Skeletal muscle tissue (tissue), 4 donors: Measurements from ENCODE around the gene TPBG. TPM values are rescaled to one million over a fixed set of nuclear protein-coding genes. Genes with fewer than 3 reads are reported as not detected.

Experiments
- H3K27ac ChIP-seq: one replicate; pipeline ENCODE4 v1.7.0; 2013; ENCODE audit warnings: mild to moderate bottlenecking, low read depth, low read length, inconsistent platforms
- H3K27me3 ChIP-seq, 3 donors: one replicate each; pipeline ENCODE4 v1.7.0; 2013; ENCODE audit warnings: low read length in 3 of 3; ENCODE audit not compliant: control insufficient read depth in 3 of 3, insufficient read depth in 3 of 3
- H3K36me3 ChIP-seq, 3 donors: one replicate each; pipeline ENCODE4 v1.7.0; 2013; ENCODE audit warnings: low read length in 3 of 3; ENCODE audit not compliant: control insufficient read depth in 3 of 3, insufficient read depth in 3 of 3
- H3K4me1 ChIP-seq, 3 donors: one replicate each; pipeline ENCODE4 v1.7.0; 2013; ENCODE audit warnings: low read length in 3 of 3, mild to moderate bottlenecking in 3 of 3; ENCODE audit not compliant: control insufficient read depth in 3 of 3, insufficient read depth in 3 of 3
- H3K4me3 ChIP-seq, 3 donors: one replicate each; pipeline ENCODE4 v1.7.0; 2013; ENCODE audit warnings: low read length in 3 of 3
- H3K9ac ChIP-seq, 3 donors: one replicate each; pipeline ENCODE4 v1.7.0; 2013; ENCODE audit warnings: low read length in 3 of 3, mild to moderate bottlenecking in 3 of 3, moderate library complexity in 2 of 3, low read depth in 1 of 3
- H3K9me3 ChIP-seq, 3 donors: one replicate each; pipeline ENCODE4 v1.7.0; 2013; ENCODE audit warnings: low read length in 3 of 3; ENCODE audit not compliant: control insufficient read depth in 3 of 3
- total RNA-seq: library from RNA; depleted of rRNA; stranded (reverse); fragments of >200 nt; gene quantifications from one replicate; pipeline ENCODE4 v1.2.3, GENCODE V29; 2014
- donor health status: Osteomylitis.

Gene TPBG
- total RNA-seq, 1 donor from 2014 or later = 6.3 TPM

DNA sequence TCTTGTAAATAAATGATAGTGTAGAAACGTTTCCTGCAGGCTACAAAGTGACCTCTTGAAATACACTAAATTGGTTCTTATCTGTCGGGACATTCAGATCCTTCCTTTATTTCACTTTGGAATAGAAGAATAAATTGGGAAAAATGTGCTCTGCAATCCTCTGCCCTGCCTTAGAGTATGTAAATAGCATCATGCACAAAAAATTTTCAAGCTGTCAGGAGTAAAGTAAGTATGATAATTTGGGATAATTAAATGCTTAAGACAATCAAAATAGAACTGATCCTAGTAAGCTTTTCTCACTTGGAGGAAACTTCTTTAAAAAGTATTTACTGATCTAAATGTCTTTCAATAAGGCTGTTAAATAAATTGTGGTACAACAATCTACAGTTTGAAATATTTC lies 3.1 kb upstream of the TPBG start:
- H3K9me3 ChIP-seq = no peaks in the 10 kb centered on the region
- H3K27me3 ChIP-seq = peaks cover 18 to 27% (median 24%) of the 10 kb centered on the region in 3 donors
- peaks cover 13 to 14% (median 14%) of the 10 kb centered on the region in 3 donors for H3K4me1 ChIP-seq
- no peak overlapping the region for H3K4me3 ChIP-seq
- no peak overlapping the region for H3K27ac ChIP-seq
- no peaks in the 10 kb centered on the region for H3K36me3 ChIP-seq
- no peak overlapping the region for H3K9ac ChIP-seq

DNA sequence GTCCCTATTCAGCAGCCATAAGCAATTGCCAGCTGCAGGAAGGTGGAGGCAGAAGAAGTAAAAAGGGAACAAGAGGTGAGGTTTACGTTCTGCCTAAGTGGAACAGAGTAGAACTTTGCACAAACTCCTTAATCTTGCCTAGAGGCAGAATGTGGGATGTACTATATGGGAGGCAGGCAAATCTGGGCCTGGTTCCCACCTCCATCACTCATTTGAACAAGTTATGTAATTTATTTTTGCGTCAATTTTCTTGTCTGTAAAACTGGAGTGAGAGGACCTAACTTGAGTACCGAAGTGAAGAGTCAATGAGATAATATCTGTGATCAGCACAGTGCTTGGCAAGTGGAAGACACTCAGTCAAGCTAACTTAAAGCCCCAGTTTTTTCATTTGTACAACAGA lies 2.0 kb upstream of the TPBG start:
- Histone ChIP-seq H3K4me1 (peaks cover 14 to 15% (median 15%) of the 10 kb centered on the region in 3 donors), H3K9me3 (no peaks in the 10 kb centered on the region), H3K27me3 (peaks cover 26 to 35% (median 28%) of the 10 kb centered on the region in 3 donors), H3K9ac (no peak overlapping the region), H3K36me3 (no peaks in the 10 kb centered on the region), H3K27ac (no peak overlapping the region), H3K4me3 (no peak overlapping the region)

DNA sequence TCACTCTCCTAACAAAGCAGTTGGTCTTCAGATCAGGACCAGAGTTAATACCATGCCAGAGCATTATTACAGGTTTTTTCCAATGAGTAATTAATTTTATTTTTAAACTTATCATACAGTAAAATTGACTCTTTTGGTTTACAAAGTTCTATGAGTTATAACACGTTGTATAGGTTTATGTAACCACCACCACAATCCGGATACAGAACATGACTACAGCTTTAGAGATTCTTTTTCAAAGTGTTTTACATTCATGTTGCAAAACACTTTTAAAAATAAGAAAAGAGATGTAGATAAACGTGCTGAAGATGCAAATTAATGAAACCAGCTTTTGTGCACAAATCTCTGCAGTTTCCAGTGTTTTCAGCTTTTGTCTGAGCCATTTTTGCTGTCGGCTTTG lies 1.5 kb upstream of the TPBG start:
- no peak overlapping the region for H3K27ac ChIP-seq
- H3K27me3 ChIP-seq = peaks cover 26 to 35% (median 28%) of the 10 kb centered on the region in 3 donors
- H3K4me3 ChIP-seq = no peak overlapping the region
- no peaks in the 10 kb centered on the region for H3K9me3 ChIP-seq
- no peak overlapping the region for H3K9ac ChIP-seq
- H3K36me3 ChIP-seq = no peaks in the 10 kb centered on the region
- peaks cover 14 to 15% (median 15%) of the 10 kb centered on the region in 3 donors for H3K4me1 ChIP-seq

DNA sequence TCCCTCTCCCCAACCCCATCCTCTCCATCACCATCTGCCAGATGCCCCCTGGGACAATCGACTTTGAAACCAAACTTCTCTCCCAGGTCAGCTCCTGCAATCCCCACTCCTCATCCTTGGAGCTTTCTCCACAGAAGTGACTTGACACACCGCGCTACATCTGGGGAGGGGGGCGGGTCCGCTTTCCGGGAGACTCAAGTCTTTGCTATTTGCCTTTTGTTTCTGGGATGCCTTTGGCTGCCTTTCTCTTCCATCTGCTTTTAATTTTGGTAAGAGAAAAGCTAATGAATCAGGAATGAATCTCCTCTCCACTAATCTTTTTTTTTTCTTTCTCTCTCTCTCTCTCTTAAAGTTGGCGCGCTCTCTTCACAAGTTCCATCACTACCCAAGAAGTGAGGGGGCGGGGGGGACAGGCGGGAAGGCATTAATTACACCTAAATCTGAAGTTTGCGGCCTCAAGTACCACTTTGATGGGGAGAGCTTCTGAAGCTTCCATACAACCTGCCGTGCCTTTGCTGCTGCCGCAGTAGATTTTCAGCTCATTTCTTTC lies 664 bp upstream of the TPBG start:
- peak overlapping the region in 2 of 3 donors; percentile 32 to 62 for H3K9ac ChIP-seq
- H3K27me3 ChIP-seq = peaks cover 26 to 35% (median 28%) of the 10 kb centered on the region in 3 donors

DNA sequence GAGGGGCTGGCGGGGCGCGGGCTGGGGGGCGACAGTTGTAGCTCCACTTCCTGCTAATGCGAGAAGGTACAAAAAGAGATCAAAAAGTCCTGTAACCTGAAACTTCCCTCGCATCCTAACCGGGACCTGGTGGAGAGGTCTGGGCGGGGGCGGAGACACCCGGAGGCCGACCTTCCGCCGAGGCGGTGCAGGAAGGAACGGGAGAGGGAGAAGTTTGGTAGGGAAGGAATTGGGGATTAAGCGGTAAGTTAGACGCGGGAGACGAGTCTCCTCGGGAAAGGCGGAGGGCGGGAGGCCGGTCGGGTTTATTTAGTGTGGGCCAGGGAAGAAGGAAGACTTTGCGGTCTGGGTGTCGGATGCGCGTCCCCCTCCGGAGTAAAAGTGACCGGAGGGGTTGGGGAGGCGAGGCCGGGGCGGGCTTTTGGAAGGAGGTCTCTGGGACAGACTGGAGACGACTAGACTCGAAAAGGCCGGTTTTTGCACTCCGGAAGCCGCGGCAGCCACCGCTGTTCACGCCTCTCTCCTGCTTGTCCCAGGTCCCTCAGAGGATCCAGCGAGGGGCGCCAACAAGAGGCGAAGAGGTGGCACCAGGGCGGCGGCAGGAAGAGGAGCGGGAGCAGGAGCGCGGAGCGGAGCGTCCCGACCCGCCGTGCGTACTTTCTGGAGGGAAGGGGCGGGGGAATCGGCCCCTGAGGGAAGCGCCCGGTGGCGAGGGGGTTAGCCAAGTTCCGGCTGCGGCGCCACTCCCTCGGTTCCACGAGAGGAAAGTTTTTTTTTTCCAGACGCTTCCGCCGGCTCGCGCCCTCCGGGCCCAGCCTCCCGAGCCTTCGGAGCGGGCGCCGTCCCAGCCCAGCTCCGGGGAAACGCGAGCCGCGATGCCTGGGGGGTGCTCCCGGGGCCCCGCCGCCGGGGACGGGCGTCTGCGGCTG lies 734 bp downstream of the TPBG start:
- peak overlapping the region; percentile 69 for H3K27ac ChIP-seq
- no peaks in the 10 kb centered on the region for H3K9me3 ChIP-seq
- H3K4me1 ChIP-seq = peaks cover 14 to 15% (median 15%) of the 10 kb centered on the region in 3 donors
- H3K9ac ChIP-seq = peak overlapping the region; percentile 43 to 62 (median 62)
- peak overlapping the region; percentile 68 to 76 (median 75) for H3K4me3 ChIP-seq
- H3K27me3 ChIP-seq = peaks cover 26 to 35% (median 28%) of the 10 kb centered on the region in 3 donors
- no peaks in the 10 kb centered on the region for H3K36me3 ChIP-seq

More for the DNA sequence above, 664 bp upstream of the TPBG start:
- Histone ChIP-seq H3K4me1 (peaks cover 14 to 15% (median 15%) of the 10 kb centered on the region in 3 donors), H3K4me3 (peak overlapping the region; percentile 68 to 76 (median 75)), H3K9me3 (no peaks in the 10 kb centered on the region), H3K27ac (peak overlapping the region; percentile 69), H3K36me3 (no peaks in the 10 kb centered on the region)

DNA sequence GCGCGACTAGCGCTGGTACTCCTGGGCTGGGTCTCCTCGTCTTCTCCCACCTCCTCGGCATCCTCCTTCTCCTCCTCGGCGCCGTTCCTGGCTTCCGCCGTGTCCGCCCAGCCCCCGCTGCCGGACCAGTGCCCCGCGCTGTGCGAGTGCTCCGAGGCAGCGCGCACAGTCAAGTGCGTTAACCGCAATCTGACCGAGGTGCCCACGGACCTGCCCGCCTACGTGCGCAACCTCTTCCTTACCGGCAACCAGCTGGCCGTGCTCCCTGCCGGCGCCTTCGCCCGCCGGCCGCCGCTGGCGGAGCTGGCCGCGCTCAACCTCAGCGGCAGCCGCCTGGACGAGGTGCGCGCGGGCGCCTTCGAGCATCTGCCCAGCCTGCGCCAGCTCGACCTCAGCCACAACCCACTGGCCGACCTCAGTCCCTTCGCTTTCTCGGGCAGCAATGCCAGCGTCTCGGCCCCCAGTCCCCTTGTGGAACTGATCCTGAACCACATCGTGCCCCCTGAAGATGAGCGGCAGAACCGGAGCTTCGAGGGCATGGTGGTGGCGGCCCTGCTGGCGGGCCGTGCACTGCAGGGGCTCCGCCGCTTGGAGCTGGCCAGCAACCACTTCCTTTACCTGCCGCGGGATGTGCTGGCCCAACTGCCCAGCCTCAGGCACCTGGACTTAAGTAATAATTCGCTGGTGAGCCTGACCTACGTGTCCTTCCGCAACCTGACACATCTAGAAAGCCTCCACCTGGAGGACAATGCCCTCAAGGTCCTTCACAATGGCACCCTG lies 1.6 kb downstream of the TPBG start:
- H3K9ac ChIP-seq = peak overlapping the region; percentile 33 to 62 (median 43)

DNA sequence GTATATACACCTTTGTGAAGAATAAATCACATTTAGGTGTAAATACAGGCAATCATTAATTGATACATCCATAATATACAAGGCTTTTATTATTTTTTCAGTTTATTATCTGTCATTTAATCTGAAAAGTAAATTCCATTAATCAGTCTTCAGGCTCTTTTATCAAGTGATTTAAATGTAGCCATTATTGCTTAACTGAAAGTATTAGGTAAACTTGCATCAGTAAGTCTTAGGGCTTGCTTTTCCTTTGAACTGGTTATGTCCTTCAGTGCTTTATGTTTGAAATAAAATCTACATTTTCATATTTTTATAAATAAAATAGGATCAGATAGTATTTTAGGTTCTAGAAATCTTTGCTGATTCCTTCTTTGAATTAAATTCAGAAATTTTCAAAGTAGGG lies 4.1 kb downstream of the TPBG start:
- no peak overlapping the region for H3K4me3 ChIP-seq
- H3K27ac ChIP-seq = no peak overlapping the region
- H3K9me3 ChIP-seq = no peaks in the 10 kb centered on the region
- H3K9ac ChIP-seq = no peak overlapping the region
- H3K36me3 ChIP-seq = no peaks in the 10 kb centered on the region
- H3K27me3 ChIP-seq = peaks cover 19 to 35% (median 23%) of the 10 kb centered on the region in 3 donors
- H3K4me1 ChIP-seq = peaks cover 14 to 15% (median 15%) of the 10 kb centered on the region in 3 donors

More for the DNA sequence above, 1.6 kb downstream of the TPBG start:
- Histone ChIP-seq H3K9me3 (no peaks in the 10 kb centered on the region), H3K4me3 (peak overlapping the region; percentile 68 to 76 (median 75)), H3K36me3 (no peaks in the 10 kb centered on the region), H3K27ac (no peak overlapping the region), H3K27me3 (peaks cover 26 to 35% (median 28%) of the 10 kb centered on the region in 3 donors), H3K4me1 (peaks cover 14 to 15% (median 15%) of the 10 kb centered on the region in 3 donors)

DNA sequence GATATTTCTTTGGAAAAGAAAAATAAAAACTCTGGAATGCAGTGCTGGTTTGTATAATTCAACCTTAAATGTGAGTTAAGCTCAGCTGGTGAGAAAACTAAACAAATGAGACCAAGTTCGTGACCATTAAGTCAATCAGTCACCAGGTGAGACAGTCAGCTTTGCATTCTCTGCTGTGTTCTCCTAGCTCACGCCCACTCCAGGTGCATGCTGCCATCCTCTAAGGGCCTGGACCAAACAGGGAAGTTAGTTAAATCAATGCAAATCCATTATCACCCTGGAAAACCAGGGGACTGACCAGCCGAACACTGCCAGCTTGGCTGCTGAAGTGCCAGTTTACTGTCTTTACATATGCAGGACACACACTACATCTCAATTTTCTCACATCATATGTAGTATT lies 7.2 kb downstream of the TPBG start:
- Histone ChIP-seq H3K36me3 (no peaks in the 10 kb centered on the region), H3K27ac (no peak overlapping the region), H3K9ac (no peak overlapping the region), H3K27me3 (peaks cover 0 to 7% (median 6%) of the 10 kb centered on the region in 3 donors), H3K4me3 (no peak overlapping the region), H3K9me3 (no peaks in the 10 kb centered on the region), H3K4me1 (no peaks in the 10 kb centered on the region)

DNA sequence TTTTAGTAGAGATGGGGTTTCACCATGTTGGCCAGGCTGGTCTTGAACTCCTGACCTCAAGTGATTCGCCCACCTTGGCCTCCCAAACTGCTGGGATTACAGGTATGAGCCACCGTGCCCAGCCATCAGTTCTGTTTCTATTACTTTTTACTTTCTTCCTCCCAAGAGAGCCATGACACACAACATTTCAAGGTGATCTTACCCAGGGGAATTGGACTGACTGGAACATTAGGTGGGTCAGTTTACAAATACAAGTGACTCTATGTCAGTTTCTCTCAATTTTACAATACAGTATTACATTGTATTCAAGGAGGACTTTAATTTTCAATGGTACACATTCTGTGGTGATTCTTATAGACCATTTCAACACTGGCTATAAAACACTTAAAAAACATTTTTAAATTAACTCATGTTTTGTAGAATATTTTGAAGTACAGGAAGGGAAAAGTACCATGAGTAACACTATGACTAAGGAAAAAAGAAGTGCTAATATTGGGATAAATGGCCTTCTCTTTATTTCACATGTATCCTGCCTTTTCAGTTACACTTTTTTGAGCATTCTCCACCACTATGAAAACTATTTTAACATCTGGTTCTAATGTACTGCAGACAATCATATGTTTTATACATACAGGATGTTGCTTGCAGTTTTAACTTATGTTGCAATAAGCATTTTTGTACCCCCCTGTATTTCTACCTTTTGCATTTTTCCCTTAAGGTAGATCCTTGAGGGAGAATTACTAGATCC lies 8.4 kb downstream of the TPBG start:
- no peak overlapping the region for H3K27ac ChIP-seq
- no peaks in the 10 kb centered on the region for H3K36me3 ChIP-seq
- H3K9me3 ChIP-seq = no peaks in the 10 kb centered on the region
- H3K4me3 ChIP-seq = no peak overlapping the region
- H3K4me1 ChIP-seq = no peaks in the 10 kb centered on the region
- no peaks in the 10 kb centered on the region for H3K27me3 ChIP-seq
- no peak overlapping the region for H3K9ac ChIP-seq
